Raji (cell line): Measurements from ENCODE around the gene MRPL52.

ENCODE experiments used
- POLR2A ChIP-seq: IDR thresholded peaks from 2 replicates; pipeline ENCODE4 v1.6.1; 2011; ENCODE audit warnings: low read depth, low read length, control low read depth; ENCODE audit not compliant: insufficient read depth

MRPL52 gene

GRCh38 chr14:22882064-22882463 is 52.4 kb downstream of the MRPL52 start:
- TF ChIP-seq POLR2A = no peak; the same call in 1 of the 2 replicates

- TF ChIP-seq POLR2A = no peak; the same call in 1 of the 2 replicates
These were observed 53.0 kb downstream of the MRPL52 start for GRCh38 chr14:22882529-22883172.

- no peak for TF ChIP-seq POLR2A
These were observed 53.7 kb downstream of the MRPL52 start, which contains the start of gene REM2 for GRCh38 chr14:22883173-22883976. Gene REM2 (plus strand): TSS chr14:22883222. CDS start chr14:22883288, 66 bp downstream.

GRCh38 chr14:22884076-22884737 is 54.5 kb downstream of the MRPL52 start:
- no peak for TF ChIP-seq POLR2A
